Endodermal cell (in vitro differentiated cells): ENCODE results near the gene SLC39A1. TPM values are rescaled to one million over a fixed set of nuclear protein-coding genes. Genes with fewer than 3 reads are reported as not detected.

Source experiments
- DNase-seq: peaks from one replicate; pipeline ENCODE4 v3.0.0-alpha.2; 2017
- H3K27ac ChIP-seq: 2 replicates; pipeline ENCODE4 v1.5.1; 2013; ENCODE audit warnings: mild to moderate bottlenecking, low read depth, low read length, moderate library complexity
- H3K27me3 ChIP-seq: 2 replicates; pipeline ENCODE4 v1.6.1; 2013; ENCODE audit warnings: mild to moderate bottlenecking, low read length, moderate library complexity; ENCODE audit not compliant: insufficient read depth, control insufficient read depth, poor library complexity, severe bottlenecking
- H3K36me3 ChIP-seq: 2 replicates; pipeline ENCODE4 v1.7.0; 2013; ENCODE audit warnings: mild to moderate bottlenecking, low read length, moderate library complexity; ENCODE audit not compliant: control insufficient read depth, insufficient read depth
- H3K4me1 ChIP-seq: one replicate; pipeline ENCODE4 v1.7.0; 2013; ENCODE audit warnings: low read length; ENCODE audit not compliant: control insufficient read depth, insufficient read depth
- H3K4me3 ChIP-seq: 2 replicates; pipeline ENCODE4 v1.5.1; 2013; ENCODE audit warnings: mild to moderate bottlenecking, low read length, moderate library complexity
- H3K9ac ChIP-seq: 2 replicates; pipeline ENCODE4 v1.6.1; 2013; ENCODE audit warnings: mild to moderate bottlenecking, low read length, moderate library complexity; ENCODE audit not compliant: poor library complexity, severe bottlenecking; ENCODE audit errors: extremely low read depth
- H3K9me3 ChIP-seq: 2 replicates; pipeline ENCODE4 v1.6.1; 2013; ENCODE audit warnings: mild to moderate bottlenecking, low read length, moderate library complexity; ENCODE audit not compliant: control insufficient read depth
- H3K27ac Mint-ChIP-seq: 2 replicates; pipeline ENCODE4 v1.8.0; 2020; ENCODE audit warnings: mixed read lengths
- H3K27me3 Mint-ChIP-seq: 2 replicates; pipeline ENCODE4 v1.8.0; 2021; ENCODE audit warnings: mild to moderate bottlenecking, mixed read lengths; ENCODE audit not compliant: insufficient read depth
- H3K36me3 Mint-ChIP-seq: 2 replicates; pipeline ENCODE4 v1.8.0; 2020; ENCODE audit warnings: low read depth, mixed read lengths
- H3K4me1 Mint-ChIP-seq: 2 replicates; pipeline ENCODE4 v1.8.0; 2020; ENCODE audit warnings: mixed read lengths
- H3K4me3 Mint-ChIP-seq: 2 replicates; pipeline ENCODE4 v1.8.0; 2020; ENCODE audit warnings: mild to moderate bottlenecking, moderate library complexity, mixed read lengths
- H3K9me3 Mint-ChIP-seq: 2 replicates; pipeline ENCODE4 v1.8.0; 2020; ENCODE audit warnings: mild to moderate bottlenecking, mixed read lengths
- CTCF ChIP-seq: fragments of 200-600 bp; sonication (generic); conservative IDR thresholded peaks from 2 replicates; pipeline ENCODE4 v1.5.0; 2021; ENCODE audit warnings: antibody characterized with exemption, mild to moderate bottlenecking
- WGBS, 2 experiments: methylation state at CpG; one replicate each; pipeline versions ENCODE4 v1.1.5 to v1.1.7; 2013; ENCODE audit warnings: missing lambda C conversion rate in 2 of 2, mixed read lengths in 1 of 2; ENCODE audit not compliant: insufficient coverage in 1 of 2, insufficient read length in 1 of 2; 5-methylcytosine and 5-hydroxymethylcytosine counted together
- total RNA-seq, 2 donors: library from RNA; stranded (reverse); fragmentation: NEBNext Ultra II Directional in 1 of 2; extraction: Animal tissue kit (Norgen Biotek cat#: 25700) in 1 of 2; gene quantifications; 2 replicates in 1 of 2; 3 replicates in 1 of 2; pipeline ENCODE4 v1.2.1, GENCODE V29; 2021

SLC39A1 gene
- total RNA-seq, 2 donors from 2014 or later = 129 to 154 TPM

DNA sequence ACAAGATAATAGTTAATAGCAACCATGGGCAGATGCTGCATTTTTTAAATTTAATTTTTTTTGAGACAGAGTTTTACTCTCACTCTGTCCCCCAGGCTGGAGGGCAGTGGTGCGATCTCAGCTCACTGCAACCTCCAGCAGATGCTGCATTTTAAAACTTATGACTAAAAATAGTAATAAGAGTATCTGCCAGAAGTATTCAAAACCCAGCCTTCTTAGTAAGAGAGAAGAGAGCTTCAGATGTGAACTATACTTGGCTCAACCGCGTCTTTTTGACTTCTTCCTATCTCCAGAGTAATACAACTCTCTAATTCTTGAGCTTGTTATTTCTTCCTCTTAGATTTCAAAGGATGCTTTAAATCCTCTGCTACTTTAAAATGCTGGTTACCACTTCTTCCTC lies 31.9 kb upstream of the SLC39A1 start:
- Histone ChIP-seq H3K9ac (no peak overlapping the region), H3K4me1 (no peaks in the 10 kb centered on the region), H3K36me3 (peaks cover 45% of the 10 kb centered on the region), H3K27me3 (no peaks in the 10 kb centered on the region), H3K9me3 (no peaks in the 10 kb centered on the region), H3K27ac (no peak overlapping the region), H3K4me3 (no peak overlapping the region)
- H3K27me3 Mint-ChIP-seq = no peaks in the 10 kb centered on the region
- H3K4me1 Mint-ChIP-seq = peaks cover 10% of the 10 kb centered on the region
- H3K9me3 Mint-ChIP-seq = peaks cover 4% of the 10 kb centered on the region
- 96 to 100% methylated on average over 2 to 3 of the region's 3 CpGs for WGBS, 2 experiments
- no peak for TF ChIP-seq CTCF
- H3K4me3 Mint-ChIP-seq = no peak overlapping the region
- H3K27ac Mint-ChIP-seq = no peak overlapping the region
- H3K36me3 Mint-ChIP-seq = peaks cover 45% of the 10 kb centered on the region
- no peak for DNase-seq

DNA sequence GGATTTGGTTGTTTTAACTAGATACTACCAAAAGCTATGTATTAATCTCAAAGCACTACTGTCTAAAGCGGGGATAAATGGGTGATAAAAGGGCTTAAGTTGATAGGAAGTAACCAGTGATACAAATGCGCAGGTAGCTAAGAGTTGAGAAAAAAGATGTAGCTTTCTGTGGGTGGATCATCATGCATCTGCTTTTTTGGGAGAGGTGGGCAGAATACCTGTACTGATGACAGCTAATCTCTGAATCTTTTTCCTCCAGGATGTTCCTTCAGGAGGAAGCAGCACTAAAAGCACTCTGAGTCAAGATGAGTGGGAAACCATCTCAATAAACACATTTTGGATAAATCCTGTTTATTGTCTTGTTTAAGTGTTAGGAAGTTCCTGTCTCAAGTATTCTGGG lies 28.5 kb upstream of the SLC39A1 start:
- Histone ChIP-seq H3K27me3 (no peaks in the 10 kb centered on the region), H3K4me1 (no peaks in the 10 kb centered on the region), H3K4me3 (peak overlapping the region; percentile 99), H3K9ac (peak overlapping the region; percentile 94), H3K36me3 (peaks cover 45% of the 10 kb centered on the region), H3K9me3 (no peaks in the 10 kb centered on the region), H3K27ac (no peak overlapping the region)
- Mint-ChIP-seq H3K27me3 (no peaks in the 10 kb centered on the region), H3K27ac (peak overlapping the region; percentile 99), H3K4me3 (peak overlapping the region; percentile 95), H3K36me3 (peaks cover 45% of the 10 kb centered on the region), H3K4me1 (peaks cover 11% of the 10 kb centered on the region), H3K9me3 (peaks cover 4% of the 10 kb centered on the region)
- TF ChIP-seq CTCF = no peak
- WGBS, 2 experiments = 93 to 100% methylated on average over 1 to 2 of the region's 2 CpGs
- DNase-seq = no peak

DNA sequence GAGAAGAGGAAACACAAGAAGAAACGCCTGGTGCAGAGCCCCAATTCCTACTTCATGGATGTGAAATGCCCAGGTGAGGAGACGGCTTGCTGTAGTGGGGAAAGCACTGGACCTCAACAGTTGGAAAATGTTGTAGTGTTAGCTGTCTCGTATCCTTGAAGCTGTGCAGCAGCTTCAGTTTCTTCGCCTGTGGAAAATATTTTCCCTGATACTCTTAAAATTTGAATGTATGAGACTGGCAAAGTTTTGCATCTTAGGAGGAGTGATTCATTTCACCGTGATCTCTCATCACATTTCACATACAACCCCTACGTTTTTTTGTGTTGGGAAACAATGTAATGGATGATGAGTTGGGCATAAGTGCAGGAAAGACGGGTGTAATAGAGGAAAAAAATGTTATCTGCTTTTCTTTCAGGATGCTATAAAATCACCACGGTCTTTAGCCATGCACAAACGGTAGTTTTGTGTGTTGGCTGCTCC lies 27.9 kb upstream of the SLC39A1 start:
- peaks cover 44% of the 10 kb centered on the region for H3K36me3 Mint-ChIP-seq
- H3K4me3 ChIP-seq = peak overlapping the region; percentile 99
- no peaks in the 10 kb centered on the region for H3K27me3 ChIP-seq
- no peaks in the 10 kb centered on the region for H3K9me3 ChIP-seq
- peaks cover 45% of the 10 kb centered on the region for H3K36me3 ChIP-seq
- H3K27ac ChIP-seq = no peak overlapping the region
- H3K4me1 Mint-ChIP-seq = peaks cover 15% of the 10 kb centered on the region
- H3K9ac ChIP-seq = peak overlapping the region; percentile 94
- H3K4me3 Mint-ChIP-seq = peak overlapping the region; percentile 95
- peaks cover 4% of the 10 kb centered on the region for H3K9me3 Mint-ChIP-seq
- WGBS, 2 experiments = 18 to 29% methylated on average over 3 to 7 of the region's 9 CpGs
- H3K27me3 Mint-ChIP-seq = no peaks in the 10 kb centered on the region
- peak overlapping the region; percentile 99 for H3K27ac Mint-ChIP-seq
- no peaks in the 10 kb centered on the region for H3K4me1 ChIP-seq
- TF ChIP-seq CTCF = no peak
- DNase-seq = no peak
